Measurements from ENCODE around the gene CLECL1.
"Not testable (repeated sequence)": the region's sequence is repeated elsewhere in the genome, so short reads cannot be mapped to it uniquely, and the experiment has no call there.

Gene CLECL1

DNA sequence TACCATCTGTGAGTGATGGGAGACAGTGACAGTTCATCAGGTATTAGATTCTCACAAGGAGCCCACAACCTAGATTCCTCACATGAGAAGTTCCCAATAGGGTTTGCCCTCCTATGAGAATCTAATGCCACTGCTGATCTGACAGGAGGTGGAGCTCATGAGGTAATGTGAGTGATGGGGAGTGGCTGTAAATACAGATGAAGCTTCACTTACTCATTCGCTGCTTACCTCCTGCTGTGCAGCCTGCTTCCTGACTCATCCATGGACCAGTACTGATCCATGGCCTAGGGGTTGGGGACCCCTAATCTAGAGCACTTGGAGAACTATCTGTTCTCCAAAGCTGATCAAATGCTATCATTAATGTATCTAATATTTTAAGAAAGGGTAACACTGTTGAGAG, 45.7 kb downstream of the CLECL1 start:
- DNase-seq, result peak; percentile 77

DNA sequence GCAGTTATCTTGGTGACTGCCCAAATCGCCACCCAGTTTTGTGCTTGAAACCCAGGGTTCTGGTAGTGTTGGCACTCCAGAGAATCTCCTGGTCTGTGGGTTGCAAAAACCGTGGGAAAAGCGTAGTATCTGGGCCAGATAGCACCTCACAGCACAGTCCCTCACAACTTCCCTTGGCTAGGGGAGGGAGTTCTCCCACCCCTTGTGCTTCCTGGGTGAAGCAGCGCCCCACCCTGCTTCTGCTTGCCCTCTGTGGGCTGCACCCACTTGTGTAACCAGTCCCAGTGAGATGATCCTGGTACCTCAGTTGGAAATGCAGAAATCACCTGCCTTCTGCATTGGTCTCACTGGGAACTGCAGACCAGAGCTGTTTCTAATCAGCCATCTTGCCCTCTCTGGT, 47.0 kb downstream of the CLECL1 start:
- DNase-seq, result no peak

DNA sequence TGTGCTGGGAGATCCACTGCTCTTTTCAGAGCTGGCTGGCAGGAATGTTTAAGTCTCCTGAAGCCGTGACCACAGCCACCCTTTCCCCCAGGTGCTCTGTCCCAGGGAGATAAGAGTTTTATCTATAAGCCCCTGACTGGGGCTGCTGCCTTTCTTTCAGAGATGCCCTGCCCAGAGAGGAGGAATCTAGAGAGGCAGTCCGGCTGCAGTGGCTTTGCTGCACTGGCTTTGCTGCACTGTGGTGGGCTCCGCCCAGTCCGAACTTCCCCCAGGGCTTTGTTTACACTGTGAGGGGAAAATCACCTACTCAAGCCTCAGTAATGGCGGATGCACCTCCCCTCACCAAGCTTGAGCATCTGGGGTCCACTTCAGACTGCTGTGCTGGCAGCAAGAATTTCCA, 47.5 kb downstream of the CLECL1 start:
- DNase-seq, result not testable (repeated sequence)

DNA sequence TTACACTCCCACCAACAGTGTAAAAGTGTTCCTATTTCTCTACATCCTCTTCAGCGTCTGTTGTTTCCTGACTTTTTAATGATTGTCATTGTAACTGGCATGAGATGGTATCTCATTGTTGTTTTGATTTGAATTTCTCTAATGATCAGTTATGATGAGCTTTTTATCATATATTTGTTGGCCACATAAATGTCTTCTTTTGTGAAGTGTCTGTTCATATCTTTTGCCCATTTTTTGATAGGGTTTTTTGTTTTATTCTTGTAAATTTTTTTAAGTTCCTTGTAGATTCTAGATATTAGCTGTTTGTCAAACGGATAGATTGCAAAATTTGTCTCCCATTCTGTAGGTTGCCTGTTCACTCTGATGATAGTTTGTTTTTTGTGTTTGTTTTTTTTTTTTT, 49.9 kb downstream of the CLECL1 start:
- not testable (repeated sequence) for DNase-seq

DNA sequence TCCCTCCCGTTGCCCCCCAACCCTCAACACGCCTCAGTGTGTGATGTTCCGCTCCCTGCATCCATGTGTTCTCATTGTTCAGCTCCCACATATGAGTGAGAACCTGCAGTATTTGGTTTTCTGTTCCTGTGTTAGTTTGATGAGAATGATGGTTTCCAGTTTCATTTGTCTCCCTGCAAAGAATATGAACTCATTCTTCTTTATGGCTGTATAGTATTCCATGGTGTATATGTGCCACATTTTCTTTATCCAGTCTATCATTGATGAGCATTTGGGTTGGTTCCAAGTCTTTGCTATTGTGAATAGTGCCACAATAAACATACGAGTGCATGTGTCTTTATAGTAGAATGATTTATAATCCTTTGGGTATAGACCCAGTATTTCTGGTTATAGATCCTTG, 50.4 kb downstream of the CLECL1 start:
- not testable (repeated sequence) for DNase-seq

DNA sequence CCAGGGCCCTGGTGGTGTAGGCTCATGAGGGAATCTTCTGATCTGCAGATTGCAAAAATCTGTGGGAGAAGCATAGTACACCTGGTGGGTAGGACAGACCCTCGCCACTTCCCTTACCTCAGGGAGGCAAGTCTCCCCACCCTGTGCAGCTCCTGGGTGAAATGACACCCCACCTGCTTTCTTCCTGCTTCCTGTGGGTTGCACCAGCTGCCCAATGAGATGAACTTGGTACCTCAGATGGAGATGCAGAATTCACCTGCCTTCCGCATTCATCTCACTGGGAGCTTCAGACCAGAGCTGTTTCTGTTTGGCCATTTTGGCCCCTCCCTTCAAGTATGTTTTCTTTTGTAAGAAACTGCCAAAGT, 58.7 kb downstream of the CLECL1 start:
- DNase-seq, result no peak

DNA sequence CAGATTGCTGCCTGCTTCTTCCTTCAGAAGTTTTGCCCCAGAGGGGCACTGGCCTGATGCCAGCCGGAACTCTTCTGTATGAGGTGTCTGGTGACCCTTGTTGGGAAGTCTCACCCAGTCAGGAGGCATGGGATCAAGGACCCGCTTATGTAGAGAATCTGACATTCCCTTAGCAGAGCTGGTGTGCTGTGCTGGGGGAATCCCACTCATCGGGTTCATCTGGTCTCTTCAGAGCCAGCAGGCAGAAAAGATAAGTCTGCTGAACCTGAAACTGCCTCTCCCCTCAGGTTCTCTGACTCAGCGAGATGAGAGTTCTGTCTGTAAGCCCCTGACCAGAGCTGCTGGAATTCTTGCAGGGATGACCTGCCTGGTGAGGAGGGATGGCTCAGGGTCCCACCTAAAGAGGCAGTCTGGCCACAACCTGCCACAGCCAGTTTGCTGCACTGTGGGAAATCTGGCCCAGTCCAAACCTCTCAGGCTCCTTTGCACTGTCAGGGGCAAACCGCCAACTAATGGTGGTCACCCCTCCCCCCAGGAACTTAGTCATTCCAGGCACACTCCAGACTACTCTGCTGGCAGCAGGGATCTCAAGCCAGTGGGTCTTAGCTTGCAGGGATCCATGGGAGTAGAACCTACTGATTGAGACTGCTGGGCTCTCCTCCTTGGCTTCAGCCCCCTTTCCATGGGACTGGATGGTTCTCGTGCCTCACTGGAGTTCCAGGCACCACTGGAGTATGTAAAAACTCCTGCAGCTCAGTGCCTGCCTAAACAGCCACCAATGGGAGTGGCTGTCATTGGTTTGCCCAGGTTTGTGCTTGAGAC, 59.3 kb downstream of the CLECL1 start:
- peak; percentile 94 for DNase-seq

Measured in fibroblast of upper back skin (primary cell).